ENCODE measurements around the gene KPTN. TPM values are rescaled to one million over a fixed set of nuclear protein-coding genes. Genes with fewer than 3 reads are reported as not detected.

The KPTN gene
- polyA plus RNA-seq, 3 donors = 9.5 to 9.7 (median 9.5) TPM

- DNase-seq = no peak
- peaks cover 0 to 6% (median 0%) of the 10 kb centered on the region in 3 donors for H3K27me3 Mint-ChIP-seq (ENCODE audit: low read depth in 3 of 3)
- H3K9me3 Mint-ChIP-seq = no peaks in the 10 kb centered on the region
- H3K9ac ChIP-seq (ENCODE audit: insufficient read depth, low read length, poor library complexity, severe bottlenecking) = peak overlapping the region; percentile 32
- H3K36me3 ChIP-seq (replicated peaks in 1 of 2; ENCODE audit: control insufficient read depth in 1 of 2, insufficient read depth in 2 of 2, low read length in 2 of 2) = peaks cover 4 to 29% of the 10 kb centered on the region in 2 donors
- H3K27ac Mint-ChIP-seq = peak overlapping the region; percentile 70 to 100 (median 99)
- H3K4me2 ChIP-seq (replicated peaks; ENCODE audit: extremely low read depth, low read length, poor library complexity, severe bottlenecking) = peak overlapping the region; percentile 84
- H2AFZ ChIP-seq (ENCODE audit: insufficient read depth, low read depth, low read length, poor library complexity, severe bottlenecking) = no peak overlapping the region
- intact Hi-C loops (cut with micrococcal nuclease) = loop anchor here (5.0 to 10.0 kb wide), 4 partner anchors 78 to 238 kb away; partner anchors contain the start of genes INAFM1 (in 1 of the 2) and NOP53 (in 1 of the 2)
- peaks cover 31 to 33% of the 10 kb centered on the region in 2 donors for H3K4me1 ChIP-seq (ENCODE audit: control insufficient read depth in 1 of 2, insufficient read depth in 2 of 2, low read length in 2 of 2)
- H3K79me2 ChIP-seq (ENCODE audit: insufficient read depth, low read length) = peaks cover 69% of the 10 kb centered on the region
- peak overlapping the region in 2 of 3 experiments; percentile 7 to 99 for H3K4me3 ChIP-seq (replicated peaks in 1 of 3; ENCODE audit: low read depth in 2 of 3, low read length in 3 of 3)
- H3K27ac ChIP-seq (ENCODE audit: low read depth in 1 of 2, low read length in 2 of 2) = peak overlapping the region; percentile 37 to 100
- no peaks in the 10 kb centered on the region for H3K9me3 ChIP-seq (replicated peaks in 1 of 2; ENCODE audit: control insufficient read depth in 1 of 2, insufficient read depth in 1 of 2, low read length in 2 of 2)
- no peaks in the 10 kb centered on the region for H3K27me3 ChIP-seq (ENCODE audit: control insufficient read depth in 2 of 2, insufficient read depth in 2 of 2, low read length in 2 of 2)
- H4K20me1 ChIP-seq (ENCODE audit: insufficient read depth, low read length) = peaks cover 65% of the 10 kb centered on the region
- H3K36me3 Mint-ChIP-seq = peaks cover 21 to 35% of the 10 kb centered on the region in 2 donors
- 59% methylated on average over 4 of the region's 8 CpGs for WGBS (ENCODE audit: insufficient coverage)
- H3K4me3 Mint-ChIP-seq = peak overlapping the region; percentile 98
- peaks cover 49% of the 10 kb centered on the region for H3K4me1 Mint-ChIP-seq
- TF ChIP-seq, protein P1, sequence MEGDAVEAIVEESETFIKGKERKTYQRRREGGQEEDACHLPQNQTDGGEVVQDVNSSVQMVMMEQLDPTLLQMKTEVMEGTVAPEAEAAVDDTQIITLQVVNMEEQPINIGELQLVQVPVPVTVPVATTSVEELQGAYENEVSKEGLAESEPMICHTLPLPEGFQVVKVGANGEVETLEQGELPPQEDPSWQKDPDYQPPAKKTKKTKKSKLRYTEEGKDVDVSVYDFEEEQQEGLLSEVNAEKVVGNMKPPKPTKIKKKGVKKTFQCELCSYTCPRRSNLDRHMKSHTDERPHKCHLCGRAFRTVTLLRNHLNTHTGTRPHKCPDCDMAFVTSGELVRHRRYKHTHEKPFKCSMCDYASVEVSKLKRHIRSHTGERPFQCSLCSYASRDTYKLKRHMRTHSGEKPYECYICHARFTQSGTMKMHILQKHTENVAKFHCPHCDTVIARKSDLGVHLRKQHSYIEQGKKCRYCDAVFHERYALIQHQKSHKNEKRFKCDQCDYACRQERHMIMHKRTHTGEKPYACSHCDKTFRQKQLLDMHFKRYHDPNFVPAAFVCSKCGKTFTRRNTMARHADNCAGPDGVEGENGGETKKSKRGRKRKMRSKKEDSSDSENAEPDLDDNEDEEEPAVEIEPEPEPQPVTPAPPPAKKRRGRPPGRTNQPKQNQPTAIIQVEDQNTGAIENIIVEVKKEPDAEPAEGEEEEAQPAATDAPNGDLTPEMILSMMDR (IDR thresholded peaks at IDR 0.05) = no peak
These were observed 28.9 kb upstream of the KPTN start for GRCh38 chr19:47512948-47513319.

DNA sequence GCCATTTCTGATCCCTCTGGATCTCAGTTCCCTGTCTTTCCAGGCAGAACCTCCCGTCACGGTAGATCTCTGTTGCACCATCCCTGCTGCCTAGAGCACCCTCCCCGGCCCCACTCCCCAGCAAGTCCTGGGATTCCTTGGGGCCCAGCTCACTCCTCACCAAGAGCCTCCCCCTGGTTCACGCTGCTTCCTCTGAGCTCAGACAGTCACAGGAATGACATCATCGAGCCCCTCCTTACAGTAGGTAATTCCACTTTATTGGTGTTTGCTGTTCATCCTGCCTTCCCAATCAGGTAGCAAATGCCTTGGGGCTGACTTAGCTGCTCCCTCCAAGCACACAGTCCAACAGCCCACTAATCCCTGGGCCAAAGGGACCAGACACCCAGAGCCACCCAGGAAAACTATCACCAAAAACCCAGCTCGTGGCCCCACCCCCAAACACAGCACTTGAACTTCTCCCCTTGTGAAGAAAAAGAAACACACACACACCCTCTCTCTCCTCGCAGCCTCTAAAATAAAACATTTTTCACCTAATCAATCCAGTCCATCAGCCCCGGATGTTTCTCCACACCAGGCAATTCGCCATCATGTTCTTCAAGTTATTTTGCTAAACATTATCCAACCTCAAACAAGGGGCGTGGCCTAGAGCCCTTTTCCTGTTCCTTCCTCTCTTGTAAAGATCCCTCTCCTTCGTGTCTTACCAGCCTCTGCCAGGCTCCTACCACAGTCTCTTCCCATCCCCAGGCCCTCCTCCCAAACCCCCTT, 28.3 kb upstream of the KPTN start:
- H3K9ac ChIP-seq (ENCODE audit: insufficient read depth, low read length, poor library complexity, severe bottlenecking) = peak overlapping the region; percentile 32
- H3K4me2 ChIP-seq (replicated peaks; ENCODE audit: extremely low read depth, low read length, poor library complexity, severe bottlenecking) = peak overlapping the region; percentile 84
- H3K79me2 ChIP-seq (ENCODE audit: insufficient read depth, low read length) = peaks cover 75% of the 10 kb centered on the region

More for the DNA sequence above, 28.3 kb upstream of the KPTN start:
- H4K20me1 ChIP-seq (ENCODE audit: insufficient read depth, low read length) = peaks cover 71% of the 10 kb centered on the region
- peak overlapping the region in 2 of 3 experiments; percentile 7 to 99 for H3K4me3 ChIP-seq (replicated peaks in 1 of 3; ENCODE audit: low read depth in 2 of 3, low read length in 3 of 3)
- H3K9me3 Mint-ChIP-seq = no peaks in the 10 kb centered on the region
- H3K27ac Mint-ChIP-seq = peak overlapping the region; percentile 70 to 100 (median 99)
- peaks cover 21 to 35% of the 10 kb centered on the region in 2 donors for H3K36me3 Mint-ChIP-seq
- peak overlapping the region; percentile 37 to 100 for H3K27ac ChIP-seq (ENCODE audit: low read depth in 1 of 2, low read length in 2 of 2)
- H3K9me3 ChIP-seq (replicated peaks in 1 of 2; ENCODE audit: control insufficient read depth in 1 of 2, insufficient read depth in 1 of 2, low read length in 2 of 2) = no peaks in the 10 kb centered on the region
- peaks cover 0 to 8% (median 0%) of the 10 kb centered on the region in 3 donors for H3K27me3 Mint-ChIP-seq (ENCODE audit: low read depth in 3 of 3)
- H3K4me1 ChIP-seq (ENCODE audit: control insufficient read depth in 1 of 2, insufficient read depth in 2 of 2, low read length in 2 of 2) = peaks cover 31 to 33% of the 10 kb centered on the region in 2 donors
- H3K4me3 Mint-ChIP-seq = peak overlapping the region; percentile 98
- peaks cover 4 to 32% of the 10 kb centered on the region in 2 donors for H3K36me3 ChIP-seq (replicated peaks in 1 of 2; ENCODE audit: control insufficient read depth in 1 of 2, insufficient read depth in 2 of 2, low read length in 2 of 2)
- no peak overlapping the region for H2AFZ ChIP-seq (ENCODE audit: insufficient read depth, low read depth, low read length, poor library complexity, severe bottlenecking)
- intact Hi-C loops (cut with micrococcal nuclease) = loop anchor here (5.0 to 10.0 kb wide), 4 partner anchors 78 to 238 kb away; partner anchors contain the start of genes INAFM1 (in 1 of the 2) and NOP53 (in 1 of the 2)
- 46% methylated on average over 11 of the region's 11 CpGs for WGBS (ENCODE audit: insufficient coverage)
- TF ChIP-seq, protein P1 (IDR thresholded peaks at IDR 0.05) = no peak
- H3K4me1 Mint-ChIP-seq = peaks cover 49% of the 10 kb centered on the region
- peak in 2 of 3 donors; percentile 18 to 35 for DNase-seq
- H3K27me3 ChIP-seq (ENCODE audit: control insufficient read depth in 2 of 2, insufficient read depth in 2 of 2, low read length in 2 of 2) = no peaks in the 10 kb centered on the region
